ENCODE results near the gene NTSR1.

GRCh38 chr20:62799036-62799435 lies 90.4 kb downstream of the NTSR1 start:
- TF ChIP-seq POLR2A (IDR thresholded peaks at IDR 0.05): no peak
- TF ChIP-seq CTCF (IDR thresholded peaks at IDR 0.05): no peak
